SK-N-SH treated with all-trans-retinoic acid at 6 μM for 48 hours (cell line): ENCODE data around the gene RREB1.

Source experiments
- CREB5 ChIP-seq: fragments of 250-450 bp; sonication (Bioruptor Pico); IDR thresholded peaks from 2 replicates; pipeline ENCODE4 v1.5.1; 2020; ENCODE audit warnings: low read depth, mild to moderate bottlenecking, moderate library complexity
- CSDC2 ChIP-seq: fragments of 250-450 bp; sonication (Bioruptor Pico); IDR thresholded peaks from 2 replicates; pipeline ENCODE4 v1.5.0; 2020; ENCODE audit warnings: mild to moderate bottlenecking, moderate library complexity
- ESRRG ChIP-seq: fragments of 250-450 bp; sonication (Bioruptor Pico); IDR thresholded peaks from 2 replicates; pipeline ENCODE4 v1.6.1; 2021; ENCODE audit warnings: mild to moderate bottlenecking
- GLIS3 ChIP-seq: fragments of 250-450 bp; sonication (Bioruptor Pico); IDR thresholded peaks from 2 replicates; pipeline ENCODE4 v1.5.0; 2020; ENCODE audit warnings: mild to moderate bottlenecking, moderate library complexity
- OSR1 ChIP-seq: fragments of 250-450 bp; sonication (Bioruptor Pico); IDR thresholded peaks from 2 replicates; pipeline ENCODE4 v1.8.0; 2022; ENCODE audit warnings: moderate library complexity, mild to moderate bottlenecking, inconsistent platforms
- POU6F1 ChIP-seq: fragments of 250-450 bp; sonication (Bioruptor Pico); IDR thresholded peaks from 2 replicates; pipeline ENCODE4 v1.8.0; 2021; ENCODE audit warnings: low read depth, mild to moderate bottlenecking, moderate library complexity, borderline replicate concordance
- PPARA ChIP-seq: fragments of 250-450 bp; sonication (Bioruptor Pico); IDR thresholded peaks from 2 replicates; pipeline ENCODE4 v1.5.0; 2020; ENCODE audit warnings: mild to moderate bottlenecking, borderline replicate concordance
- TCF4 ChIP-seq: fragments of 250-450 bp; sonication (Bioruptor Pico); IDR thresholded peaks from 2 replicates; pipeline ENCODE4 v1.8.0; 2021; ENCODE audit warnings: mild to moderate bottlenecking, moderate library complexity, borderline replicate concordance
- ZC3H10 ChIP-seq: fragments of 250-450 bp; sonication (Bioruptor Pico); IDR thresholded peaks from 2 replicates; pipeline ENCODE4 v1.5.1; 2021; ENCODE audit warnings: mild to moderate bottlenecking, moderate library complexity
- ZFP3 ChIP-seq: fragments of 250-450 bp; sonication (Bioruptor Pico); IDR thresholded peaks from 2 replicates; pipeline ENCODE4 v1.5.0; 2020; ENCODE audit warnings: mild to moderate bottlenecking, moderate library complexity
- ZNF70 ChIP-seq: fragments of 450-650 bp; formaldehyde crosslinking; IDR thresholded peaks from 2 replicates; pipeline ENCODE4 v1.5.0; 2020; ENCODE audit warnings: mild to moderate bottlenecking, moderate library complexity
- ZNF8 ChIP-seq: fragments of 450-650 bp; formaldehyde crosslinking; IDR thresholded peaks from 2 replicates; pipeline ENCODE4 v1.5.0; 2020; ENCODE audit warnings: mild to moderate bottlenecking, moderate library complexity
- TF ChIP-seq, protein P1 (sequence below): fragments of 250-450 bp; sonication (Bioruptor Pico); IDR thresholded peaks from 2 replicates; pipeline ENCODE4 v1.8.0; 2020; ENCODE audit warnings: mild to moderate bottlenecking, moderate library complexity, borderline replicate concordance

GRCh38 chr6:7229376-7230326, 121.9 kb downstream of the RREB1 start:
- TF ChIP-seq PPARA (CRISPR knock-in tag) (no peak), ZNF70 (CRISPR knock-in tag) (no peak), POU6F1 (CRISPR knock-in tag) (no peak), GLIS3 (CRISPR knock-in tag) (no peak), CREB5 (CRISPR knock-in tag) (no peak), CSDC2 (CRISPR knock-in tag) (no peak), TCF4 (CRISPR knock-in tag) (no peak), ZNF8 (CRISPR knock-in tag) (no peak), ZC3H10 (CRISPR knock-in tag) (no peak), ZFP3 (CRISPR knock-in tag) (no peak), ESRRG (CRISPR knock-in tag) (no peak), OSR1 (CRISPR knock-in tag) (no peak)
- TF ChIP-seq, protein P1, sequence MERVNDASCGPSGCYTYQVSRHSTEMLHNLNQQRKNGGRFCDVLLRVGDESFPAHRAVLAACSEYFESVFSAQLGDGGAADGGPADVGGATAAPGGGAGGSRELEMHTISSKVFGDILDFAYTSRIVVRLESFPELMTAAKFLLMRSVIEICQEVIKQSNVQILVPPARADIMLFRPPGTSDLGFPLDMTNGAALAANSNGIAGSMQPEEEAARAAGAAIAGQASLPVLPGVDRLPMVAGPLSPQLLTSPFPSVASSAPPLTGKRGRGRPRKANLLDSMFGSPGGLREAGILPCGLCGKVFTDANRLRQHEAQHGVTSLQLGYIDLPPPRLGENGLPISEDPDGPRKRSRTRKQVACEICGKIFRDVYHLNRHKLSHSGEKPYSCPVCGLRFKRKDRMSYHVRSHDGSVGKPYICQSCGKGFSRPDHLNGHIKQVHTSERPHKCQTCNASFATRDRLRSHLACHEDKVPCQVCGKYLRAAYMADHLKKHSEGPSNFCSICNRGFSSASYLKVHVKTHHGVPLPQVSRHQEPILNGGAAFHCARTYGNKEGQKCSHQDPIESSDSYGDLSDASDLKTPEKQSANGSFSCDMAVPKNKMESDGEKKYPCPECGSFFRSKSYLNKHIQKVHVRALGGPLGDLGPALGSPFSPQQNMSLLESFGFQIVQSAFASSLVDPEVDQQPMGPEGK (CRISPR knock-in tag), result no peak
